ENCODE results near the gene GABRB2. TPM values are rescaled to one million over a fixed set of nuclear protein-coding genes. Genes with fewer than 3 reads are reported as not detected.

The GABRB2 gene
- total and polyA plus RNA-seq, 2 experiments from 2014 or later, result not detected

DNA sequence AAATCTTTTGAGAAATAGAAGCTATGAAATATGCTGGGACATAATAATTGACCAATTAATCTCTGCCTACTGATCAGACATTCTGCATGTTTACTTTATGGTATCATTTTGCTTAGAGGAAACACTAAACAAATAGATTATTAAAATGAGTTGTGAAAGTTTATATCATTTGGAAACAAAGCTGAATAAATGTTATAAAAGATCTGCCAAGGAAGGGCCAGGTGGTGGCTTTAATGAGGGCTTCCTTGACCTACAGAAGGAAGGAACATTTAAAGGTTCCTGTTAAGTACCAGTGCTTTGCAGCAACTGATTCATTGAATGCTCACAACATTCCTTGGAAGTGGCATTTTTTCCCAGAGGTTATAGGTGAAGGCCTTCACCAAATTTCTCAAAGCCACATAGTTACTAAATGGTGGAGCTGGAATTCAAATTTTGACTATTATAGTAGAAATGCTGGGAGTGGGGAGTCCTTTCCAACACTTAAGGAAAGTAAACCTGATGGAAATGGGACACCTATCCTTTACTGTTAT is 250.7 kb downstream of the GABRB2 start:
- no peak overlapping the region for H2AFZ ChIP-seq
- no peak overlapping the region for H3K4me2 ChIP-seq (ENCODE audit: unreplicated experiment)
- TF ChIP-seq EZH2 (IDR thresholded peaks at IDR 0.05; ENCODE audit: insufficient read depth, poor library complexity, severe bottlenecking) (no peak), EZH2phosphoT487 (IDR thresholded peaks at IDR 0.05; ENCODE audit: insufficient read depth, low read depth) (no peak)
- no peaks in the 10 kb centered on the region for H3K36me3 ChIP-seq (ENCODE audit: low read depth)
- no peaks in the 10 kb centered on the region for H3K4me1 ChIP-seq (ENCODE audit: insufficient read depth)
- no peaks in the 10 kb centered on the region for H3K79me2 ChIP-seq (ENCODE audit: insufficient read depth)
- no peaks in the 10 kb centered on the region for H3K27me3 ChIP-seq (replicated peaks; ENCODE audit: insufficient read depth)
- no peaks in the 10 kb centered on the region for H3K9me3 ChIP-seq (ENCODE audit: low read depth)
- H3F3A ChIP-seq (ENCODE audit: insufficient read depth), result no peaks in the 10 kb centered on the region
- no peaks in the 10 kb centered on the region for H4K20me1 ChIP-seq (ENCODE audit: insufficient read depth)
- no peak overlapping the region for H3K9ac ChIP-seq
- in situ Hi-C loops (cut with MboI), result no loop called here
- no peak overlapping the region for H3K27ac ChIP-seq
- no peak for DNase-seq
- H3K4me3 ChIP-seq, result no peak overlapping the region
- no peaks in the 10 kb centered on the region for H3K9me2 ChIP-seq (ENCODE audit: insufficient read depth)

GRCh38 chr5:161288071-161288470 is 258.5 kb downstream of the GABRB2 start:
- in situ Hi-C loops (cut with MboI), result no loop called here
- no peak for DNase-seq
- Histone ChIP-seq H3K27me3 (replicated peaks; ENCODE audit: insufficient read depth) (no peaks in the 10 kb centered on the region), H3K36me3 (ENCODE audit: low read depth) (no peaks in the 10 kb centered on the region), H3F3A (ENCODE audit: insufficient read depth) (no peaks in the 10 kb centered on the region), H3K9me3 (ENCODE audit: low read depth) (no peaks in the 10 kb centered on the region), H2AFZ (no peak overlapping the region), H3K27ac (no peak overlapping the region), H3K9ac (no peak overlapping the region), H3K4me1 (ENCODE audit: insufficient read depth) (no peaks in the 10 kb centered on the region), H3K4me2 (ENCODE audit: unreplicated experiment) (no peak overlapping the region), H3K79me2 (ENCODE audit: insufficient read depth) (no peaks in the 10 kb centered on the region), H3K9me2 (ENCODE audit: insufficient read depth) (no peaks in the 10 kb centered on the region), H4K20me1 (ENCODE audit: insufficient read depth) (no peaks in the 10 kb centered on the region), H3K4me3 (no peak overlapping the region)
- no peak for TF ChIP-seq EZH2 (IDR thresholded peaks at IDR 0.05; ENCODE audit: insufficient read depth, poor library complexity, severe bottlenecking)
- no peak for TF ChIP-seq EZH2phosphoT487 (IDR thresholded peaks at IDR 0.05; ENCODE audit: insufficient read depth, low read depth)
- WGBS, 2 experiments (ENCODE audit: low coverage in 1 of 2, low lambda C conversion rate in 2 of 2, missing lambda C conversion rate in 2 of 2), result 46 to 55% methylated on average over 3 of the region's 3 CpGs

- H3K36me3 ChIP-seq (ENCODE audit: low read depth), result no peaks in the 10 kb centered on the region
- TF ChIP-seq EZH2 (IDR thresholded peaks at IDR 0.05; ENCODE audit: insufficient read depth, poor library complexity, severe bottlenecking) (no peak), EZH2phosphoT487 (IDR thresholded peaks at IDR 0.05; ENCODE audit: insufficient read depth, low read depth) (no peak)
- in situ Hi-C loops (cut with MboI), result no loop called here
- no peaks in the 10 kb centered on the region for H4K20me1 ChIP-seq (ENCODE audit: insufficient read depth)
- no peak for DNase-seq
- H3K9ac ChIP-seq, result no peak overlapping the region
- no peaks in the 10 kb centered on the region for H3K9me2 ChIP-seq (ENCODE audit: insufficient read depth)
- H3F3A ChIP-seq (ENCODE audit: insufficient read depth), result no peaks in the 10 kb centered on the region
- H3K79me2 ChIP-seq (ENCODE audit: insufficient read depth), result no peaks in the 10 kb centered on the region
- H2AFZ ChIP-seq, result no peak overlapping the region
- no peaks in the 10 kb centered on the region for H3K4me1 ChIP-seq (ENCODE audit: insufficient read depth)
- H3K27me3 ChIP-seq (replicated peaks; ENCODE audit: insufficient read depth), result no peaks in the 10 kb centered on the region
- 0% methylated on average over 1 of the region's 1 CpG for WGBS, 2 experiments (ENCODE audit: low coverage in 1 of 2, low lambda C conversion rate in 2 of 2, missing lambda C conversion rate in 2 of 2)
- no peak overlapping the region for H3K4me2 ChIP-seq (ENCODE audit: unreplicated experiment)
- H3K4me3 ChIP-seq, result no peak overlapping the region
- H3K9me3 ChIP-seq (ENCODE audit: low read depth), result no peaks in the 10 kb centered on the region
- no peak overlapping the region for H3K27ac ChIP-seq
Measured at GRCh38 chr5:161287436-161287835, 259.1 kb downstream of the GABRB2 start.

- H3K9me3 ChIP-seq (ENCODE audit: low read depth), result no peaks in the 10 kb centered on the region
- no peaks in the 10 kb centered on the region for H3F3A ChIP-seq (ENCODE audit: insufficient read depth)
- no peak for DNase-seq
- no peak overlapping the region for H3K4me3 ChIP-seq
- no peaks in the 10 kb centered on the region for H4K20me1 ChIP-seq (ENCODE audit: insufficient read depth)
- H3K27me3 ChIP-seq (replicated peaks; ENCODE audit: insufficient read depth), result no peaks in the 10 kb centered on the region
- no peaks in the 10 kb centered on the region for H3K79me2 ChIP-seq (ENCODE audit: insufficient read depth)
- H3K4me1 ChIP-seq (ENCODE audit: insufficient read depth), result no peaks in the 10 kb centered on the region
- H3K27ac ChIP-seq, result no peak overlapping the region
- no peaks in the 10 kb centered on the region for H3K9me2 ChIP-seq (ENCODE audit: insufficient read depth)
- in situ Hi-C loops (cut with MboI), result no loop called here
- WGBS, 2 experiments (ENCODE audit: low coverage in 1 of 2, low lambda C conversion rate in 2 of 2, missing lambda C conversion rate in 2 of 2), result 29 to 35% methylated on average over 3 of the region's 3 CpGs
- no peak overlapping the region for H3K4me2 ChIP-seq (ENCODE audit: unreplicated experiment)
- H3K36me3 ChIP-seq (ENCODE audit: low read depth), result no peaks in the 10 kb centered on the region
- no peak overlapping the region for H2AFZ ChIP-seq
- no peak for TF ChIP-seq EZH2phosphoT487 (IDR thresholded peaks at IDR 0.05; ENCODE audit: insufficient read depth, low read depth)
- TF ChIP-seq EZH2 (IDR thresholded peaks at IDR 0.05; ENCODE audit: insufficient read depth, poor library complexity, severe bottlenecking), result no peak
- no peak overlapping the region for H3K9ac ChIP-seq
Measured at GRCh38 chr5:161286066-161286655, 260.4 kb downstream of the GABRB2 start.

- Histone ChIP-seq H3K27ac (no peak overlapping the region), H3K79me2 (ENCODE audit: insufficient read depth) (no peaks in the 10 kb centered on the region), H3F3A (ENCODE audit: insufficient read depth) (no peaks in the 10 kb centered on the region), H4K20me1 (ENCODE audit: insufficient read depth) (no peaks in the 10 kb centered on the region), H3K4me3 (no peak overlapping the region), H3K27me3 (replicated peaks; ENCODE audit: insufficient read depth) (no peaks in the 10 kb centered on the region), H3K9me2 (ENCODE audit: insufficient read depth) (no peaks in the 10 kb centered on the region), H3K4me2 (ENCODE audit: unreplicated experiment) (no peak overlapping the region), H2AFZ (no peak overlapping the region), H3K9ac (no peak overlapping the region), H3K36me3 (ENCODE audit: low read depth) (no peaks in the 10 kb centered on the region), H3K9me3 (ENCODE audit: low read depth) (no peaks in the 10 kb centered on the region), H3K4me1 (ENCODE audit: insufficient read depth) (no peaks in the 10 kb centered on the region)
- in situ Hi-C loops (cut with MboI), result no loop called here
- 41 to 44% methylated on average over 2 of the region's 2 CpGs for WGBS, 2 experiments (ENCODE audit: low coverage in 1 of 2, low lambda C conversion rate in 2 of 2, missing lambda C conversion rate in 2 of 2)
- DNase-seq, result no peak
- TF ChIP-seq EZH2phosphoT487 (IDR thresholded peaks at IDR 0.05; ENCODE audit: insufficient read depth, low read depth) (no peak), EZH2 (IDR thresholded peaks at IDR 0.05; ENCODE audit: insufficient read depth, poor library complexity, severe bottlenecking) (no peak)
Measured at GRCh38 chr5:161284445-161284844, 262.1 kb downstream of the GABRB2 start.
